ENCODE results near the gene LSM10. TPM values are rescaled to one million over a fixed set of nuclear protein-coding genes. Genes with fewer than 3 reads are reported as not detected.

Gene LSM10
- total RNA-seq, 2 experiments from 2014 or later = 43.8 to 46.2 TPM

- H3K36me3 Mint-ChIP-seq (ENCODE audit: low read depth) = peaks cover 13% of the 10 kb centered on the region
- peaks cover 63% of the 10 kb centered on the region for H3K4me1 Mint-ChIP-seq (ENCODE audit: low read depth)
- no peak for DNase-seq
- no peak for ATAC-seq
- no peak overlapping the region for H3K4me3 Mint-ChIP-seq
- intact Hi-C loops (cut with micrococcal nuclease) = no loop called here
- TF ChIP-seq CTCF (IDR thresholded peaks at IDR 0.05) = no peak
- CTCF ChIA-PET = interaction anchor here (0.8 to 5.9 kb wide), 4 partner anchors 14 to 40 kb away, joined by 3 to 30 read pairs (median 7); partner anchors contain the start of gene LSM10
- no peaks in the 10 kb centered on the region for H3K27me3 Mint-ChIP-seq
- H3K9me3 Mint-ChIP-seq = no peaks in the 10 kb centered on the region
- POLR2A ChIA-PET = interaction anchor here (1.0 to 1.9 kb wide), 2 partner anchors 32 to 76 kb away, joined by 3 to 7 read pairs; no protein-coding TSS in a partner anchor
- H3K27ac Mint-ChIP-seq = no peak overlapping the region
Measured at GRCh38 chr1:36382669-36383068, 15.0 kb downstream of the LSM10 start.

GRCh38 chr1:36382231-36382630 is 15.5 kb downstream of the LSM10 start:
- no peak for DNase-seq
- no peak overlapping the region for H3K27ac Mint-ChIP-seq
- CTCF ChIA-PET = interaction anchor here (0.8 to 5.9 kb wide), 3 partner anchors 13 to 40 kb away, joined by 3 to 30 read pairs (median 4); partner anchors contain the start of gene LSM10
- H3K36me3 Mint-ChIP-seq (ENCODE audit: low read depth) = peaks cover 11% of the 10 kb centered on the region
- no peak overlapping the region for H3K4me3 Mint-ChIP-seq
- no peak for TF ChIP-seq CTCF (IDR thresholded peaks at IDR 0.05)
- peaks cover 61% of the 10 kb centered on the region for H3K4me1 Mint-ChIP-seq (ENCODE audit: low read depth)
- H3K9me3 Mint-ChIP-seq = no peaks in the 10 kb centered on the region
- ATAC-seq = no peak
- POLR2A ChIA-PET = interaction anchor here (1.0 to 1.9 kb wide), 2 partner anchors 32 to 77 kb away, joined by 3 to 7 read pairs; no protein-coding TSS in a partner anchor
- intact Hi-C loops (cut with micrococcal nuclease) = no loop called here
- no peaks in the 10 kb centered on the region for H3K27me3 Mint-ChIP-seq

- H3K4me3 Mint-ChIP-seq = no peak overlapping the region
- ChIA-PET POLR2A (interaction anchor here (0.6 kb wide), 1 partner anchor 27 kb away, joined by 5 read pairs; no protein-coding TSS in a partner anchor), CTCF (interaction anchor here (5.9 kb wide), 1 partner anchor 12 kb away, joined by 30 read pairs; no protein-coding TSS in a partner anchor)
- TF ChIP-seq CTCF (IDR thresholded peaks at IDR 0.05) = no peak
- H3K36me3 Mint-ChIP-seq (ENCODE audit: low read depth) = peaks cover 9% of the 10 kb centered on the region
- intact Hi-C loops (cut with micrococcal nuclease) = no loop called here
- no peak overlapping the region for H3K27ac Mint-ChIP-seq
- H3K9me3 Mint-ChIP-seq = no peaks in the 10 kb centered on the region
- H3K4me1 Mint-ChIP-seq (ENCODE audit: low read depth) = peaks cover 57% of the 10 kb centered on the region
- H3K27me3 Mint-ChIP-seq = no peaks in the 10 kb centered on the region
- DNase-seq (no peak), ATAC-seq (no peak)
Measured at GRCh38 chr1:36381405-36381804, 16.3 kb downstream of the LSM10 start.

GRCh38 chr1:36380782-36381181 is 16.9 kb downstream of the LSM10 start:
- no peaks in the 10 kb centered on the region for H3K27me3 Mint-ChIP-seq
- H3K9me3 Mint-ChIP-seq = no peaks in the 10 kb centered on the region
- ChIA-PET POLR2A (no interaction called here), CTCF (interaction anchor here (1.1 to 5.9 kb wide), 3 partner anchors 12 to 220 kb away, joined by 3 to 30 read pairs (median 3); no protein-coding TSS in a partner anchor)
- TF ChIP-seq CTCF (IDR thresholded peaks at IDR 0.05) = no peak
- intact Hi-C loops (cut with micrococcal nuclease) = no loop called here
- ATAC-seq = no peak
- H3K4me3 Mint-ChIP-seq = no peak overlapping the region
- H3K36me3 Mint-ChIP-seq (ENCODE audit: low read depth) = peaks cover 15% of the 10 kb centered on the region
- H3K4me1 Mint-ChIP-seq (ENCODE audit: low read depth) = peaks cover 63% of the 10 kb centered on the region
- DNase-seq = no peak
- H3K27ac Mint-ChIP-seq = peak overlapping the region; percentile 39

GRCh38 chr1:36380143-36380619 is 17.5 kb downstream of the LSM10 start:
- no peak for TF ChIP-seq CTCF (IDR thresholded peaks at IDR 0.05)
- H3K27me3 Mint-ChIP-seq = no peaks in the 10 kb centered on the region
- ChIA-PET POLR2A (interaction anchor here (1.8 kb wide), 1 partner anchor 12 kb away, joined by 6 read pairs; no protein-coding TSS in a partner anchor), CTCF (interaction anchor here (1.1 to 5.9 kb wide), 3 partner anchors 11 to 219 kb away, joined by 3 to 30 read pairs (median 3); no protein-coding TSS in a partner anchor)
- DNase-seq (no peak), ATAC-seq (no peak)
- H3K36me3 Mint-ChIP-seq (ENCODE audit: low read depth) = peaks cover 15% of the 10 kb centered on the region
- peak overlapping the region; percentile 39 for H3K27ac Mint-ChIP-seq
- peaks cover 64% of the 10 kb centered on the region for H3K4me1 Mint-ChIP-seq (ENCODE audit: low read depth)
- intact Hi-C loops (cut with micrococcal nuclease) = no loop called here
- no peaks in the 10 kb centered on the region for H3K9me3 Mint-ChIP-seq
- H3K4me3 Mint-ChIP-seq = no peak overlapping the region

All from activated CD8-positive, alpha-beta T cell treated with anti-CD3 and anti-CD28 coated beads for 36 hours (primary cell).